H1 (cell line): ENCODE data around the gene RRAD. TPM values are rescaled to one million over a fixed set of nuclear protein-coding genes. Genes with fewer than 3 reads are reported as not detected.

ENCODE experiments used
- SIN3A ChIP-seq, 2 experiments: IDR thresholded peaks in 1 of 2; conservative IDR thresholded peaks in 1 of 2; 2 replicates each; pipeline ENCODE4 v1.6.1; 2011 to 2012; ENCODE audit warnings: low read length in 2 of 2, improper control_type of control experiment in 1 of 2, low read depth in 1 of 2, mild to moderate bottlenecking in 1 of 2
- TCF12 ChIP-seq: IDR thresholded peaks from 2 replicates; pipeline ENCODE4 v1.6.1; 2011; ENCODE audit warnings: low read depth, mild to moderate bottlenecking, low read length
- polyA plus RNA-seq, 7 experiments: library from polyadenylated mRNA; depleted of rRNA in 3 of 7; stranded (reverse) in 5 of 7; unstranded in 2 of 7; fragments of >200 nt in 5 of 7; fragments of 200-250 nt in 2 of 7; gene quantifications; 1 replicate in 5 of 7; 2 replicates in 1 of 7; 4 replicates in 1 of 7; pipeline versions ENCODE4 v1.2.1 to v1.2.3, GENCODE V29; 2011 to 2013; ENCODE audit warnings: missing spikeins in 2 of 7, mixed read lengths in 2 of 7
- total RNA-seq: library from RNA; stranded (reverse); fragmentation: NEBNext Ultra II Directional; extraction: Animal tissue kit (Norgen Biotek cat#: 25700); gene quantifications from 2 replicates; pipeline ENCODE4 v1.2.1, GENCODE V29; 2021

The RRAD gene
- total and polyA plus RNA-seq, 2 of the 8 experiments (the other 6 are each of a cell fraction or from before 2014, with no cell fraction given), result 0.17 TPM; not detected in 1

DNA sequence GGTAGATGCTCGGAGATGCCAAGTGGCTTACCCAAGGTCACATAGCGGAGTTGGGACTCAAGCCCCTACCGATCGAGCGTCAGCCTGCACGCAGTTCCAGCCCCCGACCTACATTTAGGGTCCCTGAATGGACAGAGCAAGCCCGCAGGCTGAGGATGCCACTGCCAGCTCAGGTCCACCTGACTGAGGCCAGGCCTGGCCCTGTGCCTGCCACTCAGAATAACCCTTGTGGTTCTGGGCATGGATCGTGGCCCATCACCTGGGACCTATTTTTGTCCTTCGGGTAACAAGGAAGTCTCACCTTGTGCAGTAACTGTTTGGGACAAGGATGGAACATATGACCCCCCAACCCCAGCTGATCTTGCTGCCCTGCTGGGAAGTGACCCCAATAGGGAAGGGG lies 23.7 kb downstream of the RRAD start (continued):
- TF ChIP-seq SIN3A (conservative IDR thresholded peaks at IDR 0.05 in 1 of 2, IDR thresholded peaks at IDR 0.05 in 1 of 2; ENCODE audit: low read depth in 1 of 2, low read length in 2 of 2) (no peak), TCF12 (no peak)
